NCI-H1105 (cell line): Measurements from ENCODE around the gene RGS19.

ENCODE experiments used
- DNase-seq: peaks from one replicate; lab custom pipeline; 2025; lab: John Stamatoyannopoulos, UW

Gene RGS19

GRCh38 chr20:64108731-64109681 is 29.7 kb upstream of the RGS19 start:
- DNase-seq, result no peak

GRCh38 chr20:64107736-64108457 is 28.6 kb upstream of the RGS19 start:
- DNase-seq, result no peak

- DNase-seq, result no peak
These were observed 27.8 kb upstream of the RGS19 start, which contains the start of gene NPBWR2 for GRCh38 chr20:64106981-64107735. Gene NPBWR2 (minus strand): TSS chr20:64107565. CDS start chr20:64106831, 734 bp downstream.

- no peak for DNase-seq
These were observed 27.2 kb upstream of the RGS19 start for GRCh38 chr20:64106435-64106961.

- DNase-seq, result no peak
These were observed 26.6 kb upstream of the RGS19 start for GRCh38 chr20:64105846-64106434.

- no peak for DNase-seq
These were observed 25.5 kb upstream of the RGS19 start for GRCh38 chr20:64104667-64105451.

GRCh38 chr20:64103871-64104666 is 24.8 kb upstream of the RGS19 start:
- no peak for DNase-seq

GRCh38 chr20:64102647-64103354 is 23.5 kb upstream of the RGS19 start:
- DNase-seq, result peak; percentile 76

- DNase-seq, result peak; percentile 53
These were observed 22.7 kb upstream of the RGS19 start for GRCh38 chr20:64101731-64102621.

GRCh38 chr20:64100946-64101688 is 21.8 kb upstream of the RGS19 start:
- no peak for DNase-seq

- no peak for DNase-seq
These were observed 21.2 kb upstream of the RGS19 start for GRCh38 chr20:64100566-64100888.

- DNase-seq, result no peak
These were observed 20.7 kb upstream of the RGS19 start for GRCh38 chr20:64099880-64100565.

GRCh38 chr20:64099086-64099786 is 19.9 kb upstream of the RGS19 start:
- DNase-seq, result peak; percentile 20

- no peak for DNase-seq
These were observed 19.2 kb upstream of the RGS19 start for GRCh38 chr20:64098471-64099013.

- no peak for DNase-seq
These were observed 17.2 kb upstream of the RGS19 start for GRCh38 chr20:64096535-64096934.

- DNase-seq, result no peak
These were observed 16.6 kb upstream of the RGS19 start for GRCh38 chr20:64095927-64096326.
